ENCODE data around the gene HERC6.

GRCh38 chr4:88390128-88390527, 11.5 kb downstream of the HERC6 start:
- TF ChIP-seq EZH2phosphoT487 (IDR thresholded peaks at IDR 0.05; ENCODE audit: borderline replicate concordance) = no peak
- TF ChIP-seq, protein P1, sequence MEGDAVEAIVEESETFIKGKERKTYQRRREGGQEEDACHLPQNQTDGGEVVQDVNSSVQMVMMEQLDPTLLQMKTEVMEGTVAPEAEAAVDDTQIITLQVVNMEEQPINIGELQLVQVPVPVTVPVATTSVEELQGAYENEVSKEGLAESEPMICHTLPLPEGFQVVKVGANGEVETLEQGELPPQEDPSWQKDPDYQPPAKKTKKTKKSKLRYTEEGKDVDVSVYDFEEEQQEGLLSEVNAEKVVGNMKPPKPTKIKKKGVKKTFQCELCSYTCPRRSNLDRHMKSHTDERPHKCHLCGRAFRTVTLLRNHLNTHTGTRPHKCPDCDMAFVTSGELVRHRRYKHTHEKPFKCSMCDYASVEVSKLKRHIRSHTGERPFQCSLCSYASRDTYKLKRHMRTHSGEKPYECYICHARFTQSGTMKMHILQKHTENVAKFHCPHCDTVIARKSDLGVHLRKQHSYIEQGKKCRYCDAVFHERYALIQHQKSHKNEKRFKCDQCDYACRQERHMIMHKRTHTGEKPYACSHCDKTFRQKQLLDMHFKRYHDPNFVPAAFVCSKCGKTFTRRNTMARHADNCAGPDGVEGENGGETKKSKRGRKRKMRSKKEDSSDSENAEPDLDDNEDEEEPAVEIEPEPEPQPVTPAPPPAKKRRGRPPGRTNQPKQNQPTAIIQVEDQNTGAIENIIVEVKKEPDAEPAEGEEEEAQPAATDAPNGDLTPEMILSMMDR (conservative IDR thresholded peaks at IDR 0.05; ENCODE audit: low read length) = no peak
